GM12891 (cell line): ENCODE results near the gene HELZ2.

Source experiments
- DNase-seq: peaks from one replicate; pipeline ENCODE4 v3.0.0; 2011; ENCODE audit warnings: low spot score; ENCODE audit not compliant: insufficient read length
- FAIRE-seq: peaks from 2 replicates; lab custom pipeline; 2011; peaks lifted over from hg19 to GRCh38; lab: Jason Lieb, UNC
- PAX5 ChIP-seq: IDR thresholded peaks from 2 replicates; pipeline ENCODE4 v1.6.1; 2011; ENCODE audit warnings: low read length, moderate library complexity, mild to moderate bottlenecking; ENCODE audit not compliant: insufficient read depth, severe bottlenecking
- POLR2A ChIP-seq: IDR thresholded peaks from 2 replicates; pipeline ENCODE4 v1.6.1; 2011; ENCODE audit warnings: low read depth, low read length, control low read depth
- POLR2AphosphoS5 ChIP-seq: IDR thresholded peaks from 2 replicates; pipeline ENCODE4 v1.6.1; 2011; ENCODE audit warnings: low read depth, low read length, control low read depth
- POU2F2 ChIP-seq: IDR thresholded peaks from 2 replicates; pipeline ENCODE4 v1.6.1; 2011; ENCODE audit warnings: low read depth, mild to moderate bottlenecking, control low read depth, low read length, moderate library complexity
- SPI1 ChIP-seq: IDR thresholded peaks from 2 replicates; pipeline ENCODE4 v1.6.1; 2011; ENCODE audit warnings: low read depth, low read length, control low read depth
- TAF1 ChIP-seq: IDR thresholded peaks from 2 replicates; pipeline ENCODE4 v1.6.1; 2011; ENCODE audit warnings: low read depth, low read length, control low read depth

The HELZ2 gene

GRCh38 chr20:63587776-63588591 is 13.9 kb upstream of the HELZ2 start:
- no peak for DNase-seq
- FAIRE-seq: no peak
- TF ChIP-seq SPI1 (no peak), POLR2A (no peak), PAX5 (no peak), TAF1 (no peak), POLR2AphosphoS5 (no peak), POU2F2 (no peak)

- no peak for FAIRE-seq
- DNase-seq: no peak
These were observed 13.2 kb upstream of the HELZ2 start for GRCh38 chr20:63587256-63587655.

GRCh38 chr20:63586797-63587196 is 12.8 kb upstream of the HELZ2 start:
- DNase-seq: no peak
- FAIRE-seq: no peak
- no peak for TF ChIP-seq PAX5
- no peak for TF ChIP-seq POLR2A
- TF ChIP-seq TAF1: no peak
- no peak for TF ChIP-seq POU2F2
- TF ChIP-seq SPI1: no peak
- no peak for TF ChIP-seq POLR2AphosphoS5

More at GRCh38 chr20:63587256-63587655, 13.2 kb upstream of the HELZ2 start:
- TF ChIP-seq PAX5 (no peak), POLR2AphosphoS5 (no peak), TAF1 (no peak), SPI1 (no peak), POU2F2 (no peak), POLR2A (no peak)

GRCh38 chr20:63585616-63586565 is 11.9 kb upstream of the HELZ2 start:
- TF ChIP-seq TAF1: no peak
- no peak for TF ChIP-seq POU2F2
- no peak for TF ChIP-seq POLR2AphosphoS5
- no peak for TF ChIP-seq PAX5
- TF ChIP-seq POLR2A: no peak
- TF ChIP-seq SPI1: no peak
- no peak for FAIRE-seq
- DNase-seq: no peak

- FAIRE-seq (no peak), DNase-seq (no peak)
- TF ChIP-seq TAF1: no peak
- TF ChIP-seq POLR2A: no peak
- TF ChIP-seq POLR2AphosphoS5: no peak
- TF ChIP-seq SPI1: no peak
- TF ChIP-seq PAX5: no peak
- TF ChIP-seq POU2F2: no peak
These were observed 8.5 kb upstream of the HELZ2 start for GRCh38 chr20:63582382-63583063.

GRCh38 chr20:63580796-63581461 is 6.9 kb upstream of the HELZ2 start:
- TF ChIP-seq TAF1 (no peak), POLR2AphosphoS5 (no peak), POLR2A (no peak), SPI1 (no peak), POU2F2 (no peak), PAX5 (no peak)
- DNase-seq: peak; percentile 78
- no peak for FAIRE-seq

- TF ChIP-seq SPI1 (no peak), TAF1 (no peak), POU2F2 (no peak), POLR2A (no peak)
- no peak for DNase-seq
These were observed 5.1 kb upstream of the HELZ2 start for GRCh38 chr20:63579017-63579694.

GRCh38 chr20:63578224-63579016 is 4.4 kb upstream of the HELZ2 start:
- FAIRE-seq (no peak), DNase-seq (no peak)
- TF ChIP-seq TAF1: no peak

More at GRCh38 chr20:63579017-63579694, 5.1 kb upstream of the HELZ2 start:
- no peak for FAIRE-seq
